Subcutaneous abdominal adipose tissue (tissue), 5 donors: ENCODE data around the gene TSPAN14.
"Not testable (repeated sequence)": the region's sequence is repeated elsewhere in the genome, so short reads cannot be mapped to it uniquely, and the experiment has no call there.

Experiments
- H3K27ac ChIP-seq: one replicate; pipeline ENCODE4 v1.7.0; 2013; ENCODE audit warnings: low read depth, mild to moderate bottlenecking, inconsistent platforms, low read length, moderate library complexity
- H3K27me3 ChIP-seq, 5 donors: one replicate each; pipeline ENCODE4 v1.7.0; 2013; ENCODE audit warnings: low read length in 5 of 5, inconsistent platforms in 1 of 5; ENCODE audit not compliant: control insufficient read depth in 5 of 5, insufficient read depth in 4 of 5
- H3K36me3 ChIP-seq, 5 donors: one replicate each; pipeline ENCODE4 v1.7.0; 2013; ENCODE audit warnings: low read length in 5 of 5; ENCODE audit not compliant: control insufficient read depth in 5 of 5, insufficient read depth in 5 of 5
- H3K4me1 ChIP-seq, 5 donors: one replicate each; pipeline ENCODE4 v1.7.0; 2013; ENCODE audit warnings: low read length in 5 of 5, mild to moderate bottlenecking in 3 of 5, moderate library complexity in 1 of 5; ENCODE audit not compliant: control insufficient read depth in 5 of 5, insufficient read depth in 5 of 5
- H3K4me3 ChIP-seq, 5 donors: one replicate each; pipeline ENCODE4 v1.7.0; 2013; ENCODE audit warnings: low read length in 5 of 5, low read depth in 1 of 5
- H3K9ac ChIP-seq, 5 donors: one replicate each; pipeline ENCODE4 v1.7.0; 2013; ENCODE audit warnings: low read length in 5 of 5, mild to moderate bottlenecking in 4 of 5, moderate library complexity in 3 of 5
- H3K9me3 ChIP-seq, 5 donors: one replicate each; pipeline ENCODE4 v1.7.0; 2013; ENCODE audit warnings: low read length in 5 of 5; ENCODE audit not compliant: control insufficient read depth in 5 of 5
- donor health status: healthy.
- donor health status: healthy.
- donor health status: healthy.
- donor health status: healthy.
- donor health status: healthy.

Gene TSPAN14

GRCh38 chr10:80537736-80538480 lies 83.8 kb downstream of the TSPAN14 start, which contains the start of gene SH2D4B:
Gene SH2D4B, plus strand, starts transcription at chr10:80537902. Its CDS starts 430 bp downstream, at chr10:80538332.
- Histone ChIP-seq H3K27ac (peak within 1 kb of the TSS; percentile 9), H3K36me3 (no peaks in the 10 kb centered on the region), H3K9me3 (no peaks in the 10 kb centered on the region), H3K4me3 (no peak within 1 kb of the TSS), H3K27me3 (peaks cover 0 to 3% (median 0%) of the 10 kb centered on the region in 5 donors), H3K9ac (no peak within 1 kb of the TSS), H3K4me1 (peaks cover 2 to 51% (median 22%) of the 10 kb centered on the region in 5 donors)

- no peaks in the 10 kb centered on the region for H3K9me3 ChIP-seq
- H3K27ac ChIP-seq: no peak overlapping the region
- H3K4me1 ChIP-seq: peaks cover 2 to 51% (median 22%) of the 10 kb centered on the region in 5 donors
- H3K9ac ChIP-seq: no peak overlapping the region
- H3K27me3 ChIP-seq: peaks cover 0 to 3% (median 0%) of the 10 kb centered on the region in 5 donors
- no peak overlapping the region for H3K4me3 ChIP-seq
- H3K36me3 ChIP-seq: no peaks in the 10 kb centered on the region
Observed at GRCh38 chr10:80538481-80539185, 84.5 kb downstream of the TSPAN14 start.

- Histone ChIP-seq H3K36me3 (no peaks in the 10 kb centered on the region), H3K4me1 (peaks cover 2 to 51% (median 22%) of the 10 kb centered on the region in 5 donors), H3K4me3 (no peak overlapping the region), H3K27ac (no peak overlapping the region), H3K9me3 (no peaks in the 10 kb centered on the region), H3K27me3 (peaks cover 0 to 3% (median 0%) of the 10 kb centered on the region in 5 donors), H3K9ac (peak overlapping the region in 1 of 5 donors; percentile 4)
Observed at GRCh38 chr10:80539421-80540031, 85.4 kb downstream of the TSPAN14 start.

- H3K9ac ChIP-seq: peak overlapping the region in 2 of 5 donors; percentile 4 to 50
- peaks cover 0 to 3% (median 0%) of the 10 kb centered on the region in 5 donors for H3K27me3 ChIP-seq
- peak overlapping the region in 1 of 5 donors; percentile 42 for H3K4me3 ChIP-seq
- peaks cover 2 to 51% (median 22%) of the 10 kb centered on the region in 5 donors for H3K4me1 ChIP-seq
- peak overlapping the region; percentile 61 for H3K27ac ChIP-seq
- no peaks in the 10 kb centered on the region for H3K9me3 ChIP-seq
- H3K36me3 ChIP-seq: no peaks in the 10 kb centered on the region
Observed at GRCh38 chr10:80540136-80540535, 86.0 kb downstream of the TSPAN14 start.

- no peaks in the 10 kb centered on the region for H3K36me3 ChIP-seq
- H3K4me1 ChIP-seq: peaks cover 2 to 48% (median 19%) of the 10 kb centered on the region in 5 donors
- H3K27ac ChIP-seq: peak overlapping the region; percentile 61
- peak overlapping the region in 1 of 5 donors; percentile 50 for H3K9ac ChIP-seq
- peak overlapping the region in 2 of 5 donors; percentile 34 to 42 for H3K4me3 ChIP-seq
- no peaks in the 10 kb centered on the region for H3K9me3 ChIP-seq
- peaks cover 0 to 3% (median 0%) of the 10 kb centered on the region in 5 donors for H3K27me3 ChIP-seq
Observed at GRCh38 chr10:80540618-80540980, 86.5 kb downstream of the TSPAN14 start.

- Histone ChIP-seq H3K27ac (peak overlapping the region; percentile 61), H3K27me3 (peaks cover 0 to 3% (median 0%) of the 10 kb centered on the region in 5 donors), H3K4me1 (peaks cover 0 to 46% (median 14%) of the 10 kb centered on the region in 5 donors), H3K9me3 (no peaks in the 10 kb centered on the region), H3K9ac (peak overlapping the region in 1 of 5 donors; percentile 62), H3K4me3 (peak overlapping the region in 2 of 5 donors; percentile 34 to 42), H3K36me3 (no peaks in the 10 kb centered on the region)
Observed at GRCh38 chr10:80540981-80541750, 87.1 kb downstream of the TSPAN14 start.

GRCh38 chr10:80542053-80542452 lies 87.9 kb downstream of the TSPAN14 start:
- peak overlapping the region; percentile 58 for H3K27ac ChIP-seq
- peaks cover 0 to 37% (median 6%) of the 10 kb centered on the region in 5 donors for H3K4me1 ChIP-seq
- no peaks in the 10 kb centered on the region for H3K36me3 ChIP-seq
- peaks cover 0 to 3% (median 0%) of the 10 kb centered on the region in 5 donors for H3K27me3 ChIP-seq
- H3K9ac ChIP-seq: no peak overlapping the region
- H3K4me3 ChIP-seq: no peak overlapping the region
- no peaks in the 10 kb centered on the region for H3K9me3 ChIP-seq

GRCh38 chr10:80542652-80543318 lies 88.7 kb downstream of the TSPAN14 start:
- H3K9ac ChIP-seq: no peak overlapping the region
- H3K36me3 ChIP-seq: no peaks in the 10 kb centered on the region
- H3K27ac ChIP-seq: no peak overlapping the region
- H3K27me3 ChIP-seq: peaks cover 0 to 3% (median 0%) of the 10 kb centered on the region in 5 donors
- no peaks in the 10 kb centered on the region for H3K9me3 ChIP-seq
- H3K4me3 ChIP-seq: no peak overlapping the region
- H3K4me1 ChIP-seq: peaks cover 0 to 37% (median 2%) of the 10 kb centered on the region in 5 donors

GRCh38 chr10:80543319-80543672 lies 89.2 kb downstream of the TSPAN14 start:
- not testable (repeated sequence) for H3K9ac ChIP-seq, H3K27me3 ChIP-seq, H3K27ac ChIP-seq, H3K36me3 ChIP-seq, H3K9me3 ChIP-seq, H3K4me3 ChIP-seq
- H3K4me1 ChIP-seq: peaks cover 0 to 38% (median 2%) of the 10 kb centered on the region in 5 donors
